HG02981 (cell line): ENCODE results near the gene KNG1.

Experiments used
- ATAC-seq: cut with Tn5 transposase; IDR thresholded peaks from one replicate; pipeline ENCODE4 v1.9.1; 2021; ENCODE audit warnings: mild to moderate bottlenecking, moderate library complexity; ENCODE audit not compliant: unreplicated experiment

Gene KNG1

DNA sequence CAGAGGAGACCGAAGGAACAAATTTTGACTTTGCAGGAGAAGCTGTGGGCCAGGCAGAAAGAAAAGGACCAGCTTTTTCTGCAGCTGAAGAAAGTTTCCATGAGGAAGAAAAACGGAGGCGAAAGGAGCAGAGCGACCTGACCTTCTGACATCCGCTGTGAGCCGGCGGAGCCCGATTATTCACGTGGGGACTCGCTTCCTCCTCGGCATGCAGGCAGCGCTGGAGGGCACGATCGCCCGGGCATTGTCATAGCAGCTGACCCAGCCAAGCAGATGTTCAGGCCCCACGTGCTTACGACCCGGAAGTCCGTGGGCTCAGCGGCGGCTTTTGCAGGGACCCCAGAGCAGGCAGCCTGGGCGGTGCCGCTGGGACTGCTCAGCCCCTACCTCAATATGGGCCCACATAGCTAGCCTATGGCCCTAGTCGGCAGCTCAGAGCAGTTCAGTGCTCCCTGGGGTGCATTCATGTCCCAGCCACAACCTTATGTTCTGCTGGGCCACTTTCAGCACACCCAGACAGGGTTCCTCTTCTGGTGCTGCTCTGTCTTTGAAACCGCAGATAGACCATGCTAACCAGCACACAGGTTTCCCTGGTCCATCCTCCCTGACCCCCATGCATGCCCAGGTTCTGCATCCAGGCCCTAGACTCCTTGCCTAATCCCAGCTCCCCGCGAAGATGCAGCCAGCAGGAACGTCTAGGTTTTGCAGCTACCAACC, 55.7 kb downstream of the KNG1 start:
- ATAC-seq = peak; percentile 94

DNA sequence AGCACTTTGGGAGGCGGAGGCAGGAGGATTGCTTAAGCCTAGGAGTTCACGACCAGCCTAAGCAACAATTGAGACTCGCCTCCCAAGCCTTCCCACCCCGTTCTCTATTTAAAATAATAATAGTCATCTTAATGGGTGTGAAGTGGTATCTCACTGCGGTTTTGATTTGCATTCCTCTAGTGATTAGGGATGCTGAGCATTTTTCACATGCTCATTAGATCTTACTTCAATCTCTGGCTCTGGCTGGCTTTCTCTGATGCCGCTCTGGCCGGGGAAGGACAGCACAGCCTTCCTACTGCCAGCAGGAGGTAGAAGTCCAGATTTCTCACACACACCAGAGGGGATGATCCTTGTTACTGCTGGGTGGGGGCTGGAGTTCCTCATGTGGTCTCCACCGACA, 58.8 kb downstream of the KNG1 start:
- no peak for ATAC-seq

DNA sequence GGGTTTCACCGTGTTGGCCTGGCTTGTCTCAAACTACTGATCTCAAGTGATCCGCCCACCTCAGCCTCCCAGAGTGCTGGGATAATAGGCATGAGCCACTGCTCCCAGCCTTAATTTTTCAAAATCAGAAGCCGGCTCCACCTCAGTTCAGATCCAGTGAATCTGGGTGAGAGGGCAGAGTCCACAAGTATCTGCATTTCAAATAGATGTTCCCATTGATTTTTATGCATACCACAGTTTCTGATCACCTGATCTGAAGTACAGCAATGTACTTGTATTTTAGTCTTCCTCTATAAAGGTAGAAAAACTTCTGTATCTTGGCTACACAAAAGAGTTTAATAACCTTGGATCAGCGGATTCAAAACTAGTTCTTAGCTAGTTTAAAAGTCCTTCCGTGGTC, 62.0 kb downstream of the KNG1 start:
- no peak for ATAC-seq

DNA sequence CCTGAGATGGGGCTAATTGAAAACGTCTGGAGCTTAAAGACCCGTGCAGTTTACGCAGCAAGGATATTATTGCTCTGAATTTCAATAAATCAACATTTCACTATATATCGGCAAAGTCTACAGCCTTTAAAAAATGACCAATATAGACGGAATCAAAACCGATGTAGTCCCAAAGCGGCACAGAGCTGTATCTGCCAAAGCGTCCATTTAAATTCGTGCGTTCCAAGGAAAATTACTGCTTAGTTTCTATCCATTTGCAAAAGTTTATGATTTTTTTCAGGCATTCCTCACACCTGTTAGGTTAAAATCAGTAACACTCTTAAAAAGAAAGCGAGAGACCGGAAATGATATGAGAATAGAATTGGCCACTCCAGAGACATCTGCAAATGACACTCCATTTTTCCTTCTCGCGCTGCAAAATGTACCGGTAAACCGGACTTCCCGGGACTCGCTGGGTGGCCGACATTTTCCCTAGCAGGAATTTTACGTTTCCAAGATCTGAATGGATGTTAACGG, 65.4 kb downstream of the KNG1 start:
- peak; percentile 18 for ATAC-seq

DNA sequence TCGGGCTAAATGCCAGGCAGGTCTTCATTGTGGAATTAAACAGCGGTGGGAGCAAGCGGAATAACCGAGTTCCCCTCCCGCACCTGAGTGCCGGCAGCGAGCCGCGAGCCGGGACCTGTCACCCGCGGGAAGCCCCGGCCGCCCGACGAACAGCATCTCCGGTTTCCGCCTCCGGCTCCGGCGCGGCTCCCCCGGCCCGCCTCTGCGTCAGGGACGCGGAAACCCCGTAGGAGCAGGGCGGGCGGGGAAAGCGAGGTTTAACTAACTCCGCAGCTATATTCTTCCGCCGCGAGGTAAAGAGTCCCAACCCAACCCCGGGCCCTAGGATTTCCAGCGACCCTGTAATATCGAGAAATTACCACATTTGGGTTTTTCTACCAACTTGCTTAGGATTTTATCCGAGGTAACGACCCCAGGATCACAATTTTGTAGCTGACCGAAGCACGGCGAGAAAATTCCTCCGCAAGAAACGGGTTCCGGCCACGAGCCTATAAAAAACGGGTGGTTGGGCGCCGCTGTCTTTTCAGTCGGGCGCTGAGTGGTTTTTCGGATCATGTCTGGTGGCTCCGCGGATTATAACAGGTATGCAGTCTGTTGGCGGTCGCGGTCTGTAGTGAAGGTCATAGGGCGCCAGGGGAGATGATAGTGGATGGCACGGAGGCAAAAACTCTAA, 66.0 kb downstream of the KNG1 start, which contains the start of gene EIF4A2:
Gene EIF4A2, plus strand, starts transcription at position 520 of the 673 bp plus-strand sequence. Its CDS starts 34 bp downstream, at position 554.
- ATAC-seq = peak; percentile 63

DNA sequence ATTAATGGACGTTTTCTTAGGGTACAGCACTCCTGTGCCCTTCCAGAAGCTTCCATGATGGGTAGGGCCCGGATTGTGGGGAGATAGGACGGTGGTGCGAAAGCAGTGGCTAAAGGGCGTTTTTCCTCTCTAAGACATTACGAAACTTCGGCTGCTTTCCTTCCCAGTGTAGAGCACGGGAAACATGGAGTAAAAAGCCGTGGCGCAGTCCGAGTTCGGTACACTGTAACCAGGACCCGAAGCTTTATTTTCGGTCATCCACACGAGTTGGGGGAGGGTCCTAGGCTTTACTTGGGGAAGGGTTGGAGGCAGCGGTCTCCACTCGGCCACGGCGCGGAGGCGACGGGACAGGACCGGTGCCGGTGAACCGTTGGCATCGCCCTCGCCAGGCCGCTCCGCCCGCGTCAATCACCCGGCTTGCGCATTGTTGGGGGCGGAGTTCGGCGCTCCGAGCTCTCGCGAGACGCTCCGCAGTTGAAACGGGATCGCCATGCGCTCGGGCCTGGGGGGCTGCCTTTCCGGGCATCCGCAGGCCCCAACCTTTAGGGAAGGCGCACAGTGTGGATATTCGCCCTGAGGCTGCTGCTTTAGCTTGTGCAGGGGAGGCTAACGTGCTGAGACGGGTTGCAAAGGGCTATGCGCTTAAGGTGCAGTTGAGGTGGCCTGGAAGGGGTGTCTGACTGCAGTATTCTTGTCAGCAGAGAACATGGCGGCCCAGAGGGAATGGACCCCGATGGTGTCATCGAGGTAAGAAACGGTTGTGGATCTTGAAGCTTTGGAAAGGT, 66.8 kb downstream of the KNG1 start:
- peak; percentile 68 for ATAC-seq

DNA sequence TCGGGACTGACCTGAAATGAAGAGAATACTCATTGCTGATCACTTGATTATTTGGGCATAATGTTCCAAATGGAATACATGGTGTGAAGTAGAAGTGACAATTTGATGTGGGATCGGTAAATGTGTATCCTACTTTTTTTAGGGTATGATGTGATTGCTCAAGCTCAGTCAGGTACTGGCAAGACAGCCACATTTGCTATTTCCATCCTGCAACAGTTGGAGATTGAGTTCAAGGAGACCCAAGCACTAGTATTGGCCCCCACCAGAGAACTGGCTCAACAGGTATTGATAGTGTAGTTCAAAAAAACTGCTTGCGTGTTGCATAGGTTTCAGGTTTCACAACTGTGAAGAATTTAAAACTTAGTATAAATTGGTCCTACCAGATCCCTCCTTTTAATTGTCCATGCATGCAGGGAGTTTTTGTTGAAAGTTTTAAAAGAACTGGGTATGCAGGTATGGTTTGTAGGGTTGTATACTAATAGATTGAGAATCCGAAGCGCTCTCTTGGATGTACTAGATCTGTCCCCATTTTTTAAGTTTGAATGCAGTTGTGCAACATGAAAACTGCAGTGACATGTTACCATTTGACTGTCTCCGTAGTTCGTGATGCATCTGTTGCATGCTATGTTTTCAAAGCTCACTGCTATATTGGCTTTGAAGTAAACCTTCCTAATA, 67.8 kb downstream of the KNG1 start:
- no peak for ATAC-seq

DNA sequence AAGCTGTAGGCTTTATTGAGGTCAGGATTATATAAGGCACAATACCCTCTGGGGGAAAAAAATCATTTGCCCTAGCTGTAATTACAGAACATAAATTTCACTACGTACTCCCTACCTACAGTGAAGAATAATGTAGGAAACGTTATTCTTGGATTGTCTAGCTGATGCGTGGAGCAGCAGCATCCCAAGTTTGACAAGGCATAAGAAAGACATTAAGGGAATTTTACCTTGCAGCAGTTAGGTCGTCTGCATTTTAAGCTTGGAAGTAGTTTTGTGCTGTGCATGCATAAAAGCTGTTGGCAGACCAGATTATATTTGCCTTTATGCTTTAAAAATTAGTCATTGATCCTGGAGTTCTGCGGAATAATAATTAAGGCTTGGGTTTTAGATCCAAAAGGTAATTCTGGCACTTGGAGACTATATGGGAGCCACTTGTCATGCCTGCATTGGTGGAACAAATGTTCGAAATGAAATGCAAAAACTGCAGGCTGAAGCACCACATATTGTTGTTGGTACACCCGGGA, 68.4 kb downstream of the KNG1 start:
- ATAC-seq = no peak

DNA sequence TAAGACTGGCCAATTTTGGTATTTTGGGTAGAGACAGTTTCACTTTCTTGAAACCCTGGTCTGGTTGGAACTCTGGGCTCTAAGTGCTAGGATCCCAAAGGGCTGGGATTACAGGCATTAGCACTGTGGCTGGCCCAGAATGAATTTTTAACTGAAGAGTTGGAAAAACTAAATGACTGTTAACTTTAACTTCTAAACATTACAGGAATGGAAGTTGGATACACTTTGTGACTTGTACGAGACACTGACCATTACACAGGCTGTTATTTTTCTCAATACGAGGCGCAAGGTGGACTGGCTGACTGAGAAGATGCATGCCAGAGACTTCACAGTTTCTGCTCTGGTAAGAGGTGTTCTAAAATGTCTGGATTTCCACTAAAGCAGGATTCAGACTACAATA, 69.8 kb downstream of the KNG1 start:
- no peak for ATAC-seq

DNA sequence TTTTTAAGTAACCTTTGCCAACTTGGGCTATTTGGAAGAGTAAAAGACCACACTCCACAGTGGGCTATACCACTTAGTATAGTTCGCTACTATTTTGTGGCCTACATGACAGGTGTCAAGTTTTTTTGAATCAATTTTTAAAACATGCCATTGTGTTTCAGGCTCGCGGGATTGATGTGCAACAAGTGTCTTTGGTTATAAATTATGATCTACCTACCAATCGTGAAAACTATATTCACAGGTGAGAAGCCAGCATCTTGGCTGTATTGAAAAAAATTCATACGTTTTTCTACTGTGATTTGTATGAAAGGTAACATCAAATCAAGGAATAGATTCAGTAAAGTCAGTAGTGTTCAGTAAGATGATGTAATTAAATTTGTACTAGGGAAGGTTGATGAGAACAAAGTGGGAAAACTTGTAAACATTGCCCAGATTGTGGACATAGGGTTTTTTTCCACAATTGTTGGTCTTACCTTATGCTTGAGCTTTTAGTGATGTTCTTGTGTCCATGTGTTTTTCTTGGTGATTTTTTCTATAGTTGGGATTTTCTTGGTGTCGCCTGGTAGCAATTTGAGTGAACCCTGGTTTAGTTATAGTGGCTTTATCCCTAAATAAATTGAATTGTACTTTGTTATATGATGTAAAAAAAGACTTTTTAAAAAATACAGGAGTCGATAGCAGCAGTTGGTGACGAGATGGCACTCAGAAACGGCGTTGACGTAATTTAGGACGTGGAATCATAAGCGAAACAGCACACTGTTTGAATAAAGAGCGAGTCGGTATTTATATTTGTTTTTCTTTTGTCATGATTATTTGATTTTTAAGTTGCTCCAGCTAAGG, 70.7 kb downstream of the KNG1 start:
- no peak for ATAC-seq

DNA sequence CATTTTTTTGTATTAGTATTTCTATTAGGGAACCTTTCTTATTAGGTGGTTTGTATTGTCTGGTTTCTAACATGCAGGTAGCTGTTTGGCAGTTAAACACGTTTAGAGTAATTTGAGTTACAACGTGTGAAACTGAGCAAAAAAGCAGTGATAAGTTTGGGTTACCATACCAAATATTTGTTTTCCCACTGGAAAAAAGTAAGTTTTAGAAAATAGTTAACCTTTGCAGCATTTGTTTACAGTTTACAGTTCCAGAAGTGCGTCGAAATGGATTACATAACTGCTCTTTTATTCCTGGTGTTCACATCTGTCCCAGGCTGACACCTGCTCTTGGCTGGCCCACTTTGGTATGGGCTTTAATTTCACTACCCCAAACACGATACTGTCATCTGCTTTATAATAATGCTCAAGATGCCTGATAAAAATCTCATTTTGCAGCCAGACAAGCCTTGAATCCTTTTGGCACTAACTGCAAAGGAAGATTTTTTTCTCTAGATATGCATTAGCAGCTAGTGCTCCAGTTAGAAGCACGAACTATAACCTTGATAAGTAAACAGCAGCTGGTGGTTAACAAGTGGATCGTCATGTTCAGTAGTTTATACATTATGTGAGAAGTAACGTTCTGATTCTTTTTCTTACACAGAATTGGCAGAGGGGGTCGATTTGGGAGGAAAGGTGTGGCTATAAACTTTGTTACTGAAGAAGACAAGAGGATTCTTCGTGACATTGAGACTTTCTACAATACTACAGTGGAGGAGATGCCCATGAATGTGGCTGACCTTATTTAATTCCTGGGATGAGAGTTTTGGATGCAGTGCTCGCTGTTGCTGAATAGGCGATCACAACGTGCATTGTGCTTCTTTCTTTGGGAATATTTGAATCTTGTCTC, 71.6 kb downstream of the KNG1 start:
- ATAC-seq = no peak

DNA sequence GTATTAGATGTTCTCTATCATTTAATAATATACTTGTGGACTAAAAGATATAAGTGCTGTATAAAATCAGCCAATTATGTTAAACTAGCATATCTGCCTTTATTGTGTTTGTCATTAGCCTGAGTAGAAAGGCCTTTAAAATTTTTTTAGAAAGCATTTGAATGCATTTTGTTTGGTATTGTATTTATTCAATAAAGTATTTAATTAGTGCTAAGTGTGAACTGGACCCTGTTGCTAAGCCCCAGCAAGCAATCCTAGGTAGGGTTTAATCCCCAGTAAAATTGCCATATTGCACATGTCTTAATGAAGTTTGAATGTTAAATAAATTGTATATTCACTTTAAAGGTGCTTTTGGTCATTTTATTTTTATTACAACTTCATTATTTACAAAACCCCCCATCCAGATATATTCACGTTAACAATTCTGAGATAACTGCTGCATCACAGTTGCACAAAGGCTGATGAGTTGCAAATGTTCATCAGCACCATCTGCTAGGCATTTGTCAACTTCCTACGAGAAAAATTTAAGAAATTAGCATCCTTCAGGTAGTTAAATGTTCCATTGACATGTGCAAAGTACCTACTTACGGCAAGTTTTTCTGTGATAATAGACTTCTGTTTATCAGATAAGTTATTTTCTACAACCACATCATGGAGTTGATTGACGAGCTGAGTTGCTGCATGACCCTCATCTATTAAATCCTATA, 72.5 kb downstream of the KNG1 start:
- no peak for ATAC-seq

DNA sequence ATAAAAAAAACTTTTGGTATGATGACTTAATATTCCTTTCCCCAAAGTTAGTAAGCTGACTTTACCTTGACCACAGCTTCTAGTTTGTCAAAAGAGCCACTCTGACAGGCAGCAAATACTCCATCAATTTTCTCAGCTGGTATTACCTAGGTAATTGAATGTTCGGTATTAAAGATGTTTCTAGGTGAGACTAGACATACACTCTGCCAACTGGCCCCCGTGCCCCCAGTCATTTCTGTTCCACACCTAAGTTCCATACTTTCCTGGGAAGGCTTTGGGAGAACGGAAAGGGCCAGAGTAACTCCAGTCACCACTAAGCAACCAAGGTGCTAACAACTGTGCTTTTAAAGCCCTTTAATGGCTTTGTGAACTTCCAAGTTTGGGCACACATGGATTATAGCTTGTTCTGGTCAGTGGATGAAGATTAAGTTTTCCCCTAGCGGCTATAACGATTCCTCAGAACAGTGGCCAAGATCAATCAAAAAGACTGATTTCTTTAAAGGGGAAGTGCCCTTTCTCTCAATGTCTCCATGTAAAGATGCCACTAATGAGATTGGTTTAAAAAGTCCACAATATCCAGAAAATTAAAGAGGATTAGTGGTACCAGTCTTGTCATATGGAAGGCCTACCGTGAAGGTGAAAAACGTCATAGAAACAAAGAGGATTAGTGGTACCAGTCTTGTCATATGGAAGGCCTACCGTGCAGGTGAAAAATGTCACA, 73.3 kb downstream of the KNG1 start:
- no peak for ATAC-seq
